SK-N-SH treated with all-trans-retinoic acid at 6 μM for 48 hours (cell line): Measurements from ENCODE around the gene SPATS2L.

Experiments
- ATAC-seq: fragments of 200-7000 bp; cut with Tn5 transposase; 3 replicates; pipeline ENCODE4 v1.9.1; 2020; ENCODE audit warnings: mild to moderate bottlenecking, moderate library complexity
- ARNTL ChIP-seq: fragments of 450-650 bp; formaldehyde crosslinking; IDR thresholded peaks from 2 replicates; pipeline ENCODE4 v1.5.0; 2020; ENCODE audit warnings: low read depth, mild to moderate bottlenecking, moderate library complexity, borderline replicate concordance
- BACH2 ChIP-seq: fragments of 250-450 bp; sonication (Bioruptor Pico); IDR thresholded peaks from 2 replicates; pipeline ENCODE4 v1.9.0; 2021; ENCODE audit warnings: mild to moderate bottlenecking, borderline replicate concordance
- CREB5 ChIP-seq: fragments of 250-450 bp; sonication (Bioruptor Pico); IDR thresholded peaks from 2 replicates; pipeline ENCODE4 v1.5.1; 2020; ENCODE audit warnings: low read depth, mild to moderate bottlenecking, moderate library complexity
- CSDC2 ChIP-seq: fragments of 250-450 bp; sonication (Bioruptor Pico); IDR thresholded peaks from 2 replicates; pipeline ENCODE4 v1.5.0; 2020; ENCODE audit warnings: mild to moderate bottlenecking, moderate library complexity
- ESRRG ChIP-seq: fragments of 250-450 bp; sonication (Bioruptor Pico); IDR thresholded peaks from 2 replicates; pipeline ENCODE4 v1.6.1; 2021; ENCODE audit warnings: mild to moderate bottlenecking
- GLIS3 ChIP-seq: fragments of 250-450 bp; sonication (Bioruptor Pico); IDR thresholded peaks from 2 replicates; pipeline ENCODE4 v1.5.0; 2020; ENCODE audit warnings: mild to moderate bottlenecking, moderate library complexity
- ISL1 ChIP-seq: fragments of 250-450 bp; sonication (Bioruptor Pico); IDR thresholded peaks from 2 replicates; pipeline ENCODE4 v2.1.2; 2022; ENCODE audit warnings: mild to moderate bottlenecking, moderate library complexity
- OSR1 ChIP-seq: fragments of 250-450 bp; sonication (Bioruptor Pico); IDR thresholded peaks from 2 replicates; pipeline ENCODE4 v1.8.0; 2022; ENCODE audit warnings: moderate library complexity, mild to moderate bottlenecking, inconsistent platforms
- PATZ1 ChIP-seq: fragments of 250-450 bp; sonication (Bioruptor Pico); IDR thresholded peaks from 2 replicates; pipeline ENCODE4 v1.8.0; 2020; ENCODE audit warnings: mild to moderate bottlenecking, moderate library complexity, borderline replicate concordance
- POU6F1 ChIP-seq: fragments of 250-450 bp; sonication (Bioruptor Pico); IDR thresholded peaks from 2 replicates; pipeline ENCODE4 v1.8.0; 2021; ENCODE audit warnings: low read depth, mild to moderate bottlenecking, moderate library complexity, borderline replicate concordance
- PPARA ChIP-seq: fragments of 250-450 bp; sonication (Bioruptor Pico); IDR thresholded peaks from 2 replicates; pipeline ENCODE4 v1.5.0; 2020; ENCODE audit warnings: mild to moderate bottlenecking, borderline replicate concordance
- RARB ChIP-seq: fragments of 250-450 bp; sonication (Bioruptor Pico); IDR thresholded peaks from 2 replicates; pipeline ENCODE4 v1.8.0; 2021; ENCODE audit warnings: mild to moderate bottlenecking, moderate library complexity
- SNAI2 ChIP-seq: fragments of 250-450 bp; sonication (Bioruptor Pico); IDR thresholded peaks from 2 replicates; pipeline ENCODE4 v1.5.0; 2020; ENCODE audit warnings: mild to moderate bottlenecking, moderate library complexity
- TCF4 ChIP-seq: fragments of 250-450 bp; sonication (Bioruptor Pico); IDR thresholded peaks from 2 replicates; pipeline ENCODE4 v1.8.0; 2021; ENCODE audit warnings: mild to moderate bottlenecking, moderate library complexity, borderline replicate concordance
- TOX ChIP-seq: fragments of 250-450 bp; sonication (Bioruptor Pico); IDR thresholded peaks from 2 replicates; pipeline ENCODE4 v1.8.0; 2021; ENCODE audit warnings: mild to moderate bottlenecking, moderate library complexity, borderline replicate concordance
- ZC3H10 ChIP-seq: fragments of 250-450 bp; sonication (Bioruptor Pico); IDR thresholded peaks from 2 replicates; pipeline ENCODE4 v1.5.1; 2021; ENCODE audit warnings: mild to moderate bottlenecking, moderate library complexity
- ZFP3 ChIP-seq: fragments of 250-450 bp; sonication (Bioruptor Pico); IDR thresholded peaks from 2 replicates; pipeline ENCODE4 v1.5.0; 2020; ENCODE audit warnings: mild to moderate bottlenecking, moderate library complexity
- ZFP30 ChIP-seq: fragments of 450-650 bp; formaldehyde crosslinking; IDR thresholded peaks from 2 replicates; pipeline ENCODE4 v1.5.0; 2022; ENCODE audit warnings: mild to moderate bottlenecking, moderate library complexity
- ZNF565 ChIP-seq: fragments of 450-650 bp; formaldehyde crosslinking; conservative IDR thresholded peaks from 2 replicates; pipeline ENCODE4 v1.5.0; 2020; ENCODE audit warnings: low read depth, mild to moderate bottlenecking, moderate library complexity
- ZNF70 ChIP-seq: fragments of 450-650 bp; formaldehyde crosslinking; IDR thresholded peaks from 2 replicates; pipeline ENCODE4 v1.5.0; 2020; ENCODE audit warnings: mild to moderate bottlenecking, moderate library complexity
- ZNF8 ChIP-seq: fragments of 450-650 bp; formaldehyde crosslinking; IDR thresholded peaks from 2 replicates; pipeline ENCODE4 v1.5.0; 2020; ENCODE audit warnings: mild to moderate bottlenecking, moderate library complexity

SPATS2L gene

GRCh38 chr2:200309296-200310049 lies 3.0 kb downstream of the SPATS2L start (continued):
- TF ChIP-seq ZFP3 (CRISPR knock-in tag): no peak
- TF ChIP-seq ZNF70 (CRISPR knock-in tag): no peak

- TF ChIP-seq CSDC2 (no peak), ZNF565 (CRISPR knock-in tag) (no peak), ZFP3 (CRISPR knock-in tag) (no peak), ZC3H10 (CRISPR knock-in tag) (no peak), ZFP30 (no peak), TCF4 (CRISPR knock-in tag) (no peak), BACH2 (CRISPR knock-in tag) (no peak), ZNF70 (CRISPR knock-in tag) (no peak), ISL1 (CRISPR knock-in tag) (no peak), PPARA (CRISPR knock-in tag) (no peak), CREB5 (CRISPR knock-in tag) (no peak), OSR1 (CRISPR knock-in tag) (no peak), ESRRG (CRISPR knock-in tag) (no peak), PATZ1 (CRISPR knock-in tag) (no peak), ZNF8 (CRISPR knock-in tag) (no peak), ARNTL (no peak)
- no peak for ATAC-seq
Observed at GRCh38 chr2:200310545-200310971, 4.1 kb downstream of the SPATS2L start.

- ATAC-seq: no peak
- no peak for TF ChIP-seq ESRRG (CRISPR knock-in tag)
- no peak for TF ChIP-seq PATZ1 (CRISPR knock-in tag)
- TF ChIP-seq ZNF565 (CRISPR knock-in tag): no peak
- TF ChIP-seq ARNTL: no peak
- TF ChIP-seq OSR1 (CRISPR knock-in tag): no peak
- no peak for TF ChIP-seq BACH2 (CRISPR knock-in tag)
- no peak for TF ChIP-seq SNAI2 (CRISPR knock-in tag)
- no peak for TF ChIP-seq CREB5 (CRISPR knock-in tag)
- TF ChIP-seq ZNF70 (CRISPR knock-in tag): no peak
- TF ChIP-seq ZC3H10 (CRISPR knock-in tag): no peak
- no peak for TF ChIP-seq TCF4 (CRISPR knock-in tag)
- no peak for TF ChIP-seq RARB (CRISPR knock-in tag)
- TF ChIP-seq GLIS3 (CRISPR knock-in tag): no peak
- no peak for TF ChIP-seq ZNF8 (CRISPR knock-in tag)
- no peak for TF ChIP-seq TOX (CRISPR knock-in tag)
- no peak for TF ChIP-seq POU6F1 (CRISPR knock-in tag)
- no peak for TF ChIP-seq ZFP3 (CRISPR knock-in tag)
- TF ChIP-seq ISL1 (CRISPR knock-in tag): no peak
- TF ChIP-seq, all 23 proteins: peak for 0
Observed at GRCh38 chr2:200311139-200311538, 4.6 kb downstream of the SPATS2L start.
